LNCaP clone FGC (cell line): Measurements from ENCODE around the gene DDR2.
A peak's percentile ranks its signal among the peaks of the same experiment; 100 is the strongest.

Experiments
- DNase-seq: peaks from one replicate; pipeline ENCODE4 v3.0.0-alpha.2; 2011; ENCODE audit warnings: low read depth
- H3K4me3 ChIP-seq: 2 replicates; pipeline ENCODE4 v1.5.1; 2011; ENCODE audit warnings: mild to moderate bottlenecking, low read depth, low read length, control low read depth
- TF ChIP-seq, protein P1 (sequence below): IDR thresholded peaks from 2 replicates; pipeline ENCODE4 v1.5.1; 2012; ENCODE audit warnings: mild to moderate bottlenecking; ENCODE audit not compliant: control insufficient read depth, insufficient read depth; ENCODE audit errors: extremely low read depth

Gene DDR2

DNA sequence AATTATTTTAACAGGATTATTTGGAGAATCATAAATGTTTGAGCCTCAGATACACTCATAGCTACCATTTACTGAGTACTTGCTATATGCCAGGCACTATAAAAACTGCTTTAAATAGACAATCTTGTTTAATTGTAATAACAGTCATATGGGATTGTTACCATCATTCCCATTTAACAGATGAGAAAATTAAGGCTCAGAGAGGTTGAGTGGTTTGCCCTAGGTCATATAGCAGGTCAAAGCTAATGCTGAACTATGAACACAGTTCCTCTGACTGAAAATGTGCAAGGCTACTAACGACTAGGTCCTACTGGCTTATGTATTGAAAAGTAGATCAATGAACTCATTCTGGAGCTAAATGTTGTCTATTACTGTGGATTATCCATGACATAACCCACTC is 63.4 kb downstream of the DDR2 start:
- no peak overlapping the region for H3K4me3 ChIP-seq
- DNase-seq, result no peak
- TF ChIP-seq, protein P1, sequence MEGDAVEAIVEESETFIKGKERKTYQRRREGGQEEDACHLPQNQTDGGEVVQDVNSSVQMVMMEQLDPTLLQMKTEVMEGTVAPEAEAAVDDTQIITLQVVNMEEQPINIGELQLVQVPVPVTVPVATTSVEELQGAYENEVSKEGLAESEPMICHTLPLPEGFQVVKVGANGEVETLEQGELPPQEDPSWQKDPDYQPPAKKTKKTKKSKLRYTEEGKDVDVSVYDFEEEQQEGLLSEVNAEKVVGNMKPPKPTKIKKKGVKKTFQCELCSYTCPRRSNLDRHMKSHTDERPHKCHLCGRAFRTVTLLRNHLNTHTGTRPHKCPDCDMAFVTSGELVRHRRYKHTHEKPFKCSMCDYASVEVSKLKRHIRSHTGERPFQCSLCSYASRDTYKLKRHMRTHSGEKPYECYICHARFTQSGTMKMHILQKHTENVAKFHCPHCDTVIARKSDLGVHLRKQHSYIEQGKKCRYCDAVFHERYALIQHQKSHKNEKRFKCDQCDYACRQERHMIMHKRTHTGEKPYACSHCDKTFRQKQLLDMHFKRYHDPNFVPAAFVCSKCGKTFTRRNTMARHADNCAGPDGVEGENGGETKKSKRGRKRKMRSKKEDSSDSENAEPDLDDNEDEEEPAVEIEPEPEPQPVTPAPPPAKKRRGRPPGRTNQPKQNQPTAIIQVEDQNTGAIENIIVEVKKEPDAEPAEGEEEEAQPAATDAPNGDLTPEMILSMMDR, result no peak

DNA sequence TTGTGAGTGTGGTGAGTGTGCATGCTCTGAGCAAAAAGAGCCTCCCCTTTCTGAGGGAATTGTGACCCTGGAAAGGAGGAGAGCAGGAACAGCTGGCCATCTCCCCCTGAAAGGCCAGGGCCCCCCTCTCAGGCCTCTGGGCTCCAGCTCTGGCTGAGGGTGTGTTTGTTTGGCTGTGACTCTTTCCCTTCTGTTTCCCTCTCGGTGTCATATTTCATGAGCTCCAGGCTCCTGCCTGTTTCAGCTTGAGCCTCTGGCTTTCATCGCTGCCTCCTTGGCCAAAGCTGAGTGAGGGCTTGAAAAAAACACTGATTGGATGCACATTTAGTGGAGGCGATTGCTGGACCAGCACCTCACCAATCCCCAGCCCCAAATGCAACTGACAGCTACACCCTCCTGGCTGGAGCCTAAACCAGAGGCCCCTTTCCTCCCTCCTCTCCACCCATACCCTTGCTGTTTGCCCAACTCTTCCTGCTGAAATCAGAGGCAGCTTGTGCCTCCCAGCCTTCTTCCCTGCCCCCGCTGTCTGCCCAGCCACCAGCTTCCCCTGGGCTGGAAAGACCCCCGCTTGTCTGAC is 64.1 kb downstream of the DDR2 start:
- peak; percentile 91 for DNase-seq
- TF ChIP-seq, protein P1, result no peak
- no peak overlapping the region for H3K4me3 ChIP-seq

DNA sequence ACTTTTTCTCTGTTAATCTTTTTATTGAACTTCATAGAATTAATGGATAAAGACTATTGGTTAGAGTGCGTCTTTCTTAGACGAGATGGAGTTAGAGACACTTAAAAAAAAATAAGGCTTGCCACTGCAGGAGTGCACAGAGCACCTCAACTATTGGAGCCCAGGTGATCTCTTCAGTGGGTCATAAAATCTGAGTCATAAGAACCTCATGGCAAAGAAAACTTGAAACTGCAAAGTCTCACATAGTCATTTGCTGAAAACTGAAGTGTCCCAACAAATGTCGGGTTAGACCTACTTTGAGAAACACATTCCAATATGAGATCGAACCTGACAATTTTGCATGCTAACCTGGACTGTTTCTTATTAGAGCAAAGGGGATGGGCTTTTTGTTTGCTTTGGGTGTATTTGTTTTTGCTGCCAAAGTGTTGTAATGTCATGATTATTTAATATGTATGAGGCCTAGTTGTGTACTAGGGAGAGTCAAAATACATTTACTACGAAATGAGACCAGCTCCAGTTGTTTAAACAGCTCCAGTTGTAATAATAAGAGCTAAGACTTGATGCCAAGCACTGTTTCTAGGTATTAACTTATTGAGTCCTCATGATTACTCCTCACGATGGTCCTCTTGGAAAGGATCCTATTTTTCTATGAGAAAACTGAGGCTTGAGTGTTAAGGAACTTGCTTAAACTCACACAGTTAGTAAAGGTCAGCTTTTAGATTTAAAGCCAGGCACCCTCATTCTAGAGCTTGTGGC is 65.1 kb downstream of the DDR2 start:
- no peak for DNase-seq
- TF ChIP-seq, protein P1, result no peak
- no peak overlapping the region for H3K4me3 ChIP-seq

DNA sequence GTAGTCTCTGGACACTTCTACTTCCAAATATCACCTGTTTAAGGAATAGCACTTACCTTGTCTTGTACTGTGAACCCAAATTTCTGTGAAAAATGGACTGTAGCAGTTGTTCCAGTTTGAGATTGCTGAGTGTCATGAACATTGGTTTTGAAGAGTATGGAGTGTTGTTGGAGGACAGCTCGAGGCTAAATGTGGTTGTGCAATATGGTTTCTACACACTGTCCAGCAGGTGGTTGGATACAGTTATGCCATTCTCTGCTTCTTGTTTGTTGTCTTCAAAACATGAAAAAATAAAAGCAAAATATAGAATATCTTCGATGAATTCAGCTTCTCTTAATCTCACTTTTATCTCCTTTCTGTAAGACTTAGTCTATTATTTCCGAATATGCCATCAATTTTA is 67.1 kb downstream of the DDR2 start:
- no peak for DNase-seq
- TF ChIP-seq, protein P1, result no peak
- no peak overlapping the region for H3K4me3 ChIP-seq

DNA sequence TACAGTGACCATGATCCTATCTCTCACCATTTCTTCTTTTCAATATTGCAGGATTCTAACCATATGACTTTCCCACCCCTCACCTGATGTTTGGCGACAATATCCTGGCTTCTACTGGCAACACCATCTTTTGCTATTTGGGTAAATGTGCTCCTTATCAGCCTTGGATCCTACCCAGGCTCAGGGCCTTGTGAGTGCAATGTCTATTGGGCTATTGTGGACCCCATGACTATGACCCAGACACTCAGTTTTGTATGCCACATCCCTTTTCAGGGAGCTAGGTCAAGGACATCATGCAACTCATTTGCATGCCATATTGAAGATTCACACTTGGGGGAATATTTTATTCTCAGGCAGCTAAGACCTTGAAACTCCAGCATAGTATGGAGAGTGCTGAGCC is 67.9 kb downstream of the DDR2 start:
- no peak for DNase-seq
- H3K4me3 ChIP-seq, result no peak overlapping the region
- TF ChIP-seq, protein P1, result no peak

DNA sequence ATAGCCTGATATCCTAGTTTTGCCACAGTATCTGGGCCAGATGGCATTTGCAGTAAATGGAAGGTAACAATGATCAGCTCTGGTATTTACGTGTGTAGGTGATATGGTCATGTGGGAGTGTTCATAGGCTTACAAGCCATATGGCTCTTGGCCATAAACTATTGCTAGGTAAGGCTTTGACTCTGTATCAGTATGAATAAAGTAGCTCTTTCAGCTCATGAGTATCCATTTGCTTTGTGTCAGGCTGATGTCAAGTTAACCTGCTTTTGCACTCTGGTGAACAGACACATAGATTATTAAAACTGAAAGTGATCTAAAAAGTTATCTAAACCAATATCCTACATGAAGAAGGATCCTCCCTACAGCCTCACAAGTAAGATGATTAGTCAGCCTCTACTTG is 69.0 kb downstream of the DDR2 start:
- TF ChIP-seq, protein P1, result no peak
- DNase-seq, result no peak
- H3K4me3 ChIP-seq, result no peak overlapping the region

DNA sequence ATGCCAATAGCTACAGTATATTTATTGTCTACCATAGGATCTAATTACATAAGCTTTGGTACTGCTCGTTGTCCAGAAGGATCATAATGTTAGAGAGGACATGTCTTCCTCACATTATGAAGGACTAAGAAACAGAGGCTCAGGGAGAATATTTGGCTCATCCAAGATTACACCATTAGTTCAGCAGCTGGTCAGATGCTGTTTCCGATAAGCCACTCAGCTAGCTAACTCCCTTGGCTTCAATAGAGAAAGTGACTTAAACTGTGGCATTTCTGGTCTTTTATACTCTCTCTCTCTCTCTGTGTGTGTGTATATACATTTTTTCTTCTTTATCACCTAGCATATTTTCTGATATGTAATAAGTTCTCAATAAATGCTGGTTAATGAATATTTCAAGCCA is 70.4 kb downstream of the DDR2 start:
- H3K4me3 ChIP-seq, result no peak overlapping the region
- DNase-seq, result no peak
- TF ChIP-seq, protein P1, result no peak
